Tibial nerve (tissue), 4 donors: ENCODE results near the gene EMC8.

Experiments used
- EP300 ChIP-seq, 2 donors: sonication (generic); formaldehyde crosslinking; IDR thresholded peaks; one replicate each; pipeline ENCODE4 v1.6.1; 2017; ENCODE audit warnings: antibody characterized with exemption in 2 of 2, mild to moderate bottlenecking in 1 of 2
- POLR2A ChIP-seq, 2 donors: fragments of 450-650 bp; IDR thresholded peaks; one replicate each; pipeline ENCODE4 v1.6.1; 2017; ENCODE audit warnings: antibody characterized with exemption in 2 of 2, mild to moderate bottlenecking in 2 of 2, moderate library complexity in 2 of 2
- TF ChIP-seq, protein P1 (sequence below), 5 experiments: fragments of 200-600 bp in 3 of 5; fragments of 450-650 bp in 2 of 5; sonication (generic) in 3 of 5; IDR thresholded peaks; one replicate each; pipeline ENCODE4 v1.5.1; 2016 to 2019; ENCODE audit warnings: antibody characterized with exemption in 5 of 5, mild to moderate bottlenecking in 3 of 5, moderate library complexity in 2 of 5

DNA sequence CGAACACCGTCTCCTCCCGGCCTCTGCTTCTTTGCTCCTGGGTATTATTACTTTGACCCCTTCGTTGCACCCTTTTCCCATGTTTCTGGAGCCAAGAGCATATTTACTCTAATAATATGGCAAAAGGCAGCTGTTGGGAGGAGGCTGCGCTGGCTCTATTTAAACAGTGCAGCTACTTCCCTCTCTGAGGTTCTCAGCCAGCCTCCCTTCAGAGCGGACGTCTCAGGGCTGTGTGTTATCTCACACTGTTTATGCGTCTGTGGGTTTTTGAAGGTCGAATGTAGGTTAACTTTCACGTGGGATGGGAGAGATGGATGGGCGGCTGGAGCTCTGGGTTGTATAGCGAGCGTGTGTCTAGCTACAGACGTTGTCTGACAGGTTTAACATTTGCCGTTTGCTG is 45.4 kb upstream of the EMC8 start:
- TF ChIP-seq POLR2A (IDR thresholded peaks at IDR 0.05): no peak
- TF ChIP-seq, protein P1, sequence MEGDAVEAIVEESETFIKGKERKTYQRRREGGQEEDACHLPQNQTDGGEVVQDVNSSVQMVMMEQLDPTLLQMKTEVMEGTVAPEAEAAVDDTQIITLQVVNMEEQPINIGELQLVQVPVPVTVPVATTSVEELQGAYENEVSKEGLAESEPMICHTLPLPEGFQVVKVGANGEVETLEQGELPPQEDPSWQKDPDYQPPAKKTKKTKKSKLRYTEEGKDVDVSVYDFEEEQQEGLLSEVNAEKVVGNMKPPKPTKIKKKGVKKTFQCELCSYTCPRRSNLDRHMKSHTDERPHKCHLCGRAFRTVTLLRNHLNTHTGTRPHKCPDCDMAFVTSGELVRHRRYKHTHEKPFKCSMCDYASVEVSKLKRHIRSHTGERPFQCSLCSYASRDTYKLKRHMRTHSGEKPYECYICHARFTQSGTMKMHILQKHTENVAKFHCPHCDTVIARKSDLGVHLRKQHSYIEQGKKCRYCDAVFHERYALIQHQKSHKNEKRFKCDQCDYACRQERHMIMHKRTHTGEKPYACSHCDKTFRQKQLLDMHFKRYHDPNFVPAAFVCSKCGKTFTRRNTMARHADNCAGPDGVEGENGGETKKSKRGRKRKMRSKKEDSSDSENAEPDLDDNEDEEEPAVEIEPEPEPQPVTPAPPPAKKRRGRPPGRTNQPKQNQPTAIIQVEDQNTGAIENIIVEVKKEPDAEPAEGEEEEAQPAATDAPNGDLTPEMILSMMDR (IDR thresholded peaks at IDR 0.05): no peak
- TF ChIP-seq EP300 (IDR thresholded peaks at IDR 0.05): no peak
